Measurements from ENCODE around the gene PRR4.

The PRR4 gene, protein sequence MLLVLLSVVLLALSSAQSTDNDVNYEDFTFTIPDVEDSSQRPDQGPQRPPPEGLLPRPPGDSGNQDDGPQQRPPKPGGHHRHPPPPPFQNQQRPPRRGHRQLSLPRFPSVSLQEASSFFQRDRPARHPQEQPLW

DNA sequence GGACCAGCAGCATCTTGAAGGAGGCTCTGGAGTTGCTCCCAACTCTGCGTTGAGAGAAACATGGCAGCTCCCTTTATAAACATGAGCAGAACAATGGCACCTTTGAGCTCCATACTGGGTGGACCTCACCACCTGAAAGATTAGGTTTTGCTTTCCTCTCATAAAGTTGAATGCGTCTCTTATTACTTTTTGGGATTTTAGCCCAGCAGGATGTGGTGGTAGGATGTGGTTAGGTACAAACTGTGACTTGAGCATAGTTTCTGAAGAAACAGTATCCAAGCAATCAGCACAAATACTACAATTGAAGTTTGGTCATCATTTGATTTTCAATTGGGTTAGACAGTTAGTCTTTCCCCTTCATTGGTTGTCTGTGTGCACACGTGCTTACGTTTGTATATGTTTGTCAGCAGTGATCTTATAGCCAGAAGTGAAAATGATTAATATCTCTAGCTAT, at the start of gene PRR4:
PRR4 (minus strand) TSS at position 51 of the 454 bp plus-strand sequence; CDS start at position 13, 38 bp downstream.
- Histone ChIP-seq H4K20me1 (ENCODE audit: control insufficient read depth, insufficient read depth, low read depth, low read length) (no peaks in the 10 kb centered on the region), H3K79me2 (ENCODE audit: control insufficient read depth, low read length) (no peaks in the 10 kb centered on the region), H3K4me3 (ENCODE audit: low read length) (no peak within 1 kb of the TSS), H3K27me3 (ENCODE audit: control insufficient read depth, low read length) (no peaks in the 10 kb centered on the region), H3K27ac (ENCODE audit: low read depth, low read length) (no peak within 1 kb of the TSS), H3K9me3 (ENCODE audit: control insufficient read depth, insufficient read depth, low read length) (no peaks in the 10 kb centered on the region), H3K4me1 (ENCODE audit: control insufficient read depth, low read length) (no peaks in the 10 kb centered on the region), H3K36me3 (ENCODE audit: control insufficient read depth, low read length) (no peaks in the 10 kb centered on the region), H3K9me2 (replicated peaks; ENCODE audit: control insufficient read depth, low read length) (no peaks in the 10 kb centered on the region), H3K4me2 (ENCODE audit: low read length) (no peak within 1 kb of the TSS), H3F3A (ENCODE audit: control insufficient read depth, insufficient read depth) (no peaks in the 10 kb centered on the region)
- no peak for TF ChIP-seq EZH2phosphoT487 (IDR thresholded peaks at IDR 0.05; ENCODE audit: borderline replicate concordance, low read length)
- TF ChIP-seq, protein P1, sequence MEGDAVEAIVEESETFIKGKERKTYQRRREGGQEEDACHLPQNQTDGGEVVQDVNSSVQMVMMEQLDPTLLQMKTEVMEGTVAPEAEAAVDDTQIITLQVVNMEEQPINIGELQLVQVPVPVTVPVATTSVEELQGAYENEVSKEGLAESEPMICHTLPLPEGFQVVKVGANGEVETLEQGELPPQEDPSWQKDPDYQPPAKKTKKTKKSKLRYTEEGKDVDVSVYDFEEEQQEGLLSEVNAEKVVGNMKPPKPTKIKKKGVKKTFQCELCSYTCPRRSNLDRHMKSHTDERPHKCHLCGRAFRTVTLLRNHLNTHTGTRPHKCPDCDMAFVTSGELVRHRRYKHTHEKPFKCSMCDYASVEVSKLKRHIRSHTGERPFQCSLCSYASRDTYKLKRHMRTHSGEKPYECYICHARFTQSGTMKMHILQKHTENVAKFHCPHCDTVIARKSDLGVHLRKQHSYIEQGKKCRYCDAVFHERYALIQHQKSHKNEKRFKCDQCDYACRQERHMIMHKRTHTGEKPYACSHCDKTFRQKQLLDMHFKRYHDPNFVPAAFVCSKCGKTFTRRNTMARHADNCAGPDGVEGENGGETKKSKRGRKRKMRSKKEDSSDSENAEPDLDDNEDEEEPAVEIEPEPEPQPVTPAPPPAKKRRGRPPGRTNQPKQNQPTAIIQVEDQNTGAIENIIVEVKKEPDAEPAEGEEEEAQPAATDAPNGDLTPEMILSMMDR (IDR thresholded peaks at IDR 0.05; ENCODE audit: low read depth, low read length, poor library complexity, severe bottlenecking): no peak

DNA sequence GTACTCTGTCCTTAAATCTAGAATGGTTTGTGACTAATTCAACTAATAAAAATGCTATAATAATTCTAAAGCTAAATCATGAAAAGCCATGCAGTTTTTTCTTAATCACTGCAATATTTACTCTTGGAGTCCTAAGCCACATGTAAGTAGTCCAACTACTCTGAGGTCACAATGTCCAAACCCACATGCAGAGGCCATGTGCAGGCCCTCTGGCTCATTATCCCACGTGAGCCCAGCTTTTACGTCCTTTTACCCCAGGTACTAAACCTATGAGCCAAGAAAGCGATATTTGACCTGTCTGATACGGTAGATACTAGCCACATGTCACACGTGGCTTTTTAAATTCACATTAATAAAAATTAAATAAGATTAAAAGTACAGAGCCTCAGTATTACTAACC, 47.6 kb upstream of the PRR4 start:
- no peaks in the 10 kb centered on the region for H3K9me2 ChIP-seq (replicated peaks; ENCODE audit: control insufficient read depth, low read length)
- H3K27ac ChIP-seq (ENCODE audit: low read depth, low read length): no peak overlapping the region
- no peak for TF ChIP-seq EZH2phosphoT487 (IDR thresholded peaks at IDR 0.05; ENCODE audit: borderline replicate concordance, low read length)
- TF ChIP-seq, protein P1 (IDR thresholded peaks at IDR 0.05; ENCODE audit: low read depth, low read length, poor library complexity, severe bottlenecking): no peak
- H3K4me2 ChIP-seq (ENCODE audit: low read length): no peak overlapping the region
- H3K36me3 ChIP-seq (ENCODE audit: control insufficient read depth, low read length): no peaks in the 10 kb centered on the region
- no peaks in the 10 kb centered on the region for H3K4me1 ChIP-seq (ENCODE audit: control insufficient read depth, low read length)
- no peaks in the 10 kb centered on the region for H3K79me2 ChIP-seq (ENCODE audit: control insufficient read depth, low read length)
- H3K27me3 ChIP-seq (ENCODE audit: control insufficient read depth, low read length): no peaks in the 10 kb centered on the region
- H3K4me3 ChIP-seq (ENCODE audit: low read length): no peak overlapping the region
- H4K20me1 ChIP-seq (ENCODE audit: control insufficient read depth, insufficient read depth, low read depth, low read length): no peaks in the 10 kb centered on the region
- H3F3A ChIP-seq (ENCODE audit: control insufficient read depth, insufficient read depth): no peaks in the 10 kb centered on the region
- H3K9me3 ChIP-seq (ENCODE audit: control insufficient read depth, insufficient read depth, low read length): no peaks in the 10 kb centered on the region

DNA sequence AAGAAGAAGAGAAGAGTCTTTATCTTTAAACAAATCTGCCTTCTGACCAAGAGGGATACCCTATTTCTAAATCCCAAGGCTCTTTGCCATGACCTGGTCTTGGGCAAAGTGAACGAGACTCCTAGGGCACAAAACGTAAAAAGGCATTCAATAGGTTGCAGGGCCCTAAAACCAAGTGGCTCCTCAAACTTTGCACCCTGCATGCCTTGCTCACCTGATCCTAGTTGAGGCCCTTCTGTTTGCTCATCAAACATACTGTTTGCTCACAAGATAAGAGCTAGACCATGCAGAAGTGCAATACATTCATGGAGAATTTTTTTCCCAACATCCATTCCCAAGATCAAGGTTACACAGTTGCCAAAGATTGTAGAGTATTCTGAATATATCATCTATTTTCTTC, 42.7 kb upstream of the PRR4 start:
- TF ChIP-seq, protein P1 (IDR thresholded peaks at IDR 0.05; ENCODE audit: low read depth, low read length, poor library complexity, severe bottlenecking): no peak
- no peak for TF ChIP-seq EZH2phosphoT487 (IDR thresholded peaks at IDR 0.05; ENCODE audit: borderline replicate concordance, low read length)
- Histone ChIP-seq H3K4me1 (ENCODE audit: control insufficient read depth, low read length) (no peaks in the 10 kb centered on the region), H3K36me3 (ENCODE audit: control insufficient read depth, low read length) (no peaks in the 10 kb centered on the region), H3K27ac (ENCODE audit: low read depth, low read length) (no peak overlapping the region), H4K20me1 (ENCODE audit: control insufficient read depth, insufficient read depth, low read depth, low read length) (no peaks in the 10 kb centered on the region), H3K79me2 (ENCODE audit: control insufficient read depth, low read length) (no peaks in the 10 kb centered on the region), H3K27me3 (ENCODE audit: control insufficient read depth, low read length) (no peaks in the 10 kb centered on the region), H3F3A (ENCODE audit: control insufficient read depth, insufficient read depth) (no peaks in the 10 kb centered on the region), H3K9me2 (replicated peaks; ENCODE audit: control insufficient read depth, low read length) (no peaks in the 10 kb centered on the region), H3K4me2 (ENCODE audit: low read length) (no peak overlapping the region), H3K4me3 (ENCODE audit: low read length) (no peak overlapping the region), H3K9me3 (ENCODE audit: control insufficient read depth, insufficient read depth, low read length) (no peaks in the 10 kb centered on the region)
